Stimulated activated CD4-positive, alpha-beta T cell treated with anti-CD3 and anti-CD28 coated beads, Interleukin-12 subunit alpha, Interleukin-12 subunit beta, amount 100 ng/mL, for 48 hours (primary cell): ENCODE measurements around the gene PPBP.

ENCODE experiments used
- DNase-seq, 3 donors: peaks; one replicate each; pipeline ENCODE4 v3.0.0-alpha.2; 2020; ENCODE audit warnings: low read depth in 2 of 3, low spot score in 1 of 3

Gene PPBP, protein sequence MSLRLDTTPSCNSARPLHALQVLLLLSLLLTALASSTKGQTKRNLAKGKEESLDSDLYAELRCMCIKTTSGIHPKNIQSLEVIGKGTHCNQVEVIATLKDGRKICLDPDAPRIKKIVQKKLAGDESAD

DNA sequence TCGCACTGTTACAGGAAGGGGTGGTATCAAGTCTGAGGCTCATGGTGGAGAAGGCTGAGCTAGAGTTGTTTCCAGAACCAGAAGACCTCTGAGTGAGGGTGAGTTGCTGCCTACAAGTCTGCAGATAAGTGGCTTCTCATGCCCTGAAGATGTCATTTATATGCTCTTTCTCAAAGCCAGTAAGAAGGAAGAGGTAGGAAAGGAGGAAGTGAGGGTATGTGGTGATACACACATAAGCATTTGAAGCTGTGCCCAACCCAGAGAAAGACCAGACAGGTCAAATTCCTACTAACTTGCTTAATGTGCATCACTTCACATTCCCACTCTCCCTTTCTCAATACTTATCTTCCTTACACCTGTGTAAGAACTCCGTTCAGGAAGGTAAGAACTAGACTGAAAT is at the start of gene PPBP:
Gene PPBP (minus strand): TSS at position 130 of the 400 bp plus-strand sequence. CDS start 87 bp downstream, at position 43.
- DNase-seq, result no peak

DNA sequence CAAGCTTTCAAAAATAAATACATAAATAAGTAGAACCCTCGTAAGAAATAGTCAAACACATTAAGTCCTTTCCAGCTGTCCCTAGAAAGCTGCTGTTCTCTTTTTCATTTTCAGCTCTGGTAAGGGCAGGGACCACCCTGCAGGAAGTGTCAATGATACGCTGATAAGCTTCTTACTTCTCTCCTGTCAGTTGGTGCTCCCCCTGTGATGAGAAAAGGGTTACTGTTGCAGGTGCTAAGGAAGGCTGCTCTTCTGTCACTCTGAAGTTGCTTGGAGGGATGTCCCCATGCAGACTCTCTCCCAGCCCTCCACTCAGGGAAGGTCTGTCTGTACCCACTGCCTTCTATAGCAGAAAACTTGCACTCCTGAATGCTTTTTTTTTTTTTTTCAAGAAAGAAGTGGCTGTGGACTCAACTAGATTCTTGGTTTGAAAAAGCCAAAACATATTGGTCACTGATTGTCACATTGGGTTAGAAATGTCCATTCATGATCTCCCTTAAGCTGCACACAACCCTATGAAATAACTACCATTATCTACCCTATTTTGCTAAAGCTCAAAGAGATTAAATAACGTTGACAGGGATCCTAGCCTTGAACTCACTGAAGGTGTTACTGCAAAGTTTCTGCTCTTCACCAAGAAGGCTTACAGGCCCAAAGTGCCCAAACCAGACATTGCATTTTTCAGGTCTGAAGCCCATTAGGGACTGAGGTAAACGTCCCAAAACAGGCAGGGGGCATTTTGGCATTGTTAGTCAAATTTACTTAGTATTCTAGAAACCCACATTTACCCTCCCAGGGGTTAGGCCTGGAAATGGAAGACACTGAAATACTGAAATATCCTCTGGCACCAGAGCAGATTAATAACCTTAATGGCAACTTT is 49.3 kb upstream of the PPBP start:
- DNase-seq, result no peak

DNA sequence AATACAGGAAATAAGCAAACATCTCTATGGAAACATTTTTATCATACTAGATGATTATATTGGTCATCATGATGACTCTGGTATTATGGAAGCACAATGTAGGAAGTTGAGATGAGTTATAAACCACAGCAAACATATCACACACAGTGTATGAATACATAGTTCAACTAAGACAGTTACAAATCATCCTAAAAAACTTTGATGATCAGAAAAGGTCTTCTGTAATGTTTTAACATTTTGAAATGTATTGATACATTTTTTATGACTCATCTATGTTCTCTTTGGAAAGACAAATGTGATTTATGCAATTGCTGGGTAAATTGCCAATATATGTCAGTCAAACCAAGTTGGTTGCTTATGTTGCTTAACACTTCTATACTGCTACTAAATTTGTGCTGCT is 45.7 kb upstream of the PPBP start:
- DNase-seq, result no peak

DNA sequence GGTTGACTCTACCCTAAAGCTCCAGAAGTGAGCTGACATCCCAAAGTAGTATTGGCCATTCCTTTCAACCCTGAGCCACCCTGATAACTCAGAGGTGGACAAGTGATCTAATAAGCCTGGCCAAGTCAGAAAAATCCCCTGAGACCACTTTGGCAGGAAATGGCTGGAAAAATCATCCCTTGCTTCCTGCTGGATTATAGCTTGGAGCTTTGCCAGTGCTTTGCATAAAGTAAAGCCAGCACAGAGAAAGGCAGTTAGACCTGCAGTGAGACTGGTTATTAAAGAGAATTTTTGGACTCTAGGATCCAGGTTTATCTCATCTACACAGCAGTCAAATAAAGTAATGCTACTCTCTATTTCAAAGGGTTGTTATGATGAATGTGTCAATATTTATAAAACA is 44.1 kb upstream of the PPBP start:
- DNase-seq, result no peak

DNA sequence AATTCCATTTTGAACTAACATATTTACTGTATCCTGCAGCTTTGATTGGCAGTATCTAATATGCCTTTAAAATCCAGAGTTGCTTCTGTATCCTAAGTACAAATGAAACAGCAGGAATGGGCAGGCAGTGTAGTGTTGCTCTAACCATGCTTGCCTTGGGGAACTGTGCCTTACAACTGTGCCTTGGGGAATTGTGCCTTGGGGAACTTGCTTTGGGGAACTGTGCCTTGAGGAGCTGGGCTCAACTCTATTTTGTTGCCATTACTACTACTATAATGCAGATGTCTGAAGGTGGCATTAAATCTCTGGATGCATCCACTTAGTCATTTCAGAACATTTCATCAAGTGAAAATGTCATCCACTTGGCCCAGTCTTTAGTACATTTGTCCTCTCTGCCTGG is 43.6 kb upstream of the PPBP start:
- DNase-seq, result no peak

DNA sequence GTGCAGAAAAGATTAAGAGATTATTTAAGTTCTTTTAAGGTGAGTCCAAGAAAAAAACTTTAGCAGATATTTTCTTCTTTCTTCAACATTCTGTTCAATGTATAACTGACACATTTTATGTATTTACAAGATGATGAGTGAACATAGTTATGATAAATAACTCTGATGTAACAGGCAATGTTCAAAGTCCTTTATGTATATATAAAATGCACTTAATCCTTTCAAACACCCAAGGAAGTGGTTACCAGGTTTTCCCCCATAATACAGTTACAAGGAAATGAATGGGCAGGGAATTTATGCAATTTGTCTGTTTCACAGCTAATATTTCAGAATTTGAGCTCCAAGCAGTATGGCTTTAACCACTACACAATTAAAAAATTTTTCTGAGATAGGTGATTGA is 42.3 kb upstream of the PPBP start:
- DNase-seq, result no peak

DNA sequence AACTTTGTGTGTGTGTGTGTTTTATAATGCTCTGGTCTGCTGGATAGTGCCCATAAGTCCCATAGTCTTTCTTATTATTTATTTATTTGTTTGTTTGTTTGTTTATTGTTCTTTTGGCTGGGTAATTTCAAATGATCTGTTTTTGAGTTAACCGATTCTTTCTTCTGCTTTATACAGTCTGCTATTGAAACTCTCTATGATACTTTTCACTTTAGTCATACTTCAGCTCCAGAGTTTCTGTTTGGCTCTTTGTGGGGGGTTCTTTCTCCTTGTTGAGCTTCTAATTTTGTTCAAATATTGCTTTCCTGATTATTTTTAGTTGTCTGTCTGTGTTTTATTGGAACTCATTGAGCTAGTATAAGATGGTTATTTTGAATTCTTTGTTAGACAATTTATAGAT is 40.5 kb upstream of the PPBP start:
- no peak for DNase-seq

DNA sequence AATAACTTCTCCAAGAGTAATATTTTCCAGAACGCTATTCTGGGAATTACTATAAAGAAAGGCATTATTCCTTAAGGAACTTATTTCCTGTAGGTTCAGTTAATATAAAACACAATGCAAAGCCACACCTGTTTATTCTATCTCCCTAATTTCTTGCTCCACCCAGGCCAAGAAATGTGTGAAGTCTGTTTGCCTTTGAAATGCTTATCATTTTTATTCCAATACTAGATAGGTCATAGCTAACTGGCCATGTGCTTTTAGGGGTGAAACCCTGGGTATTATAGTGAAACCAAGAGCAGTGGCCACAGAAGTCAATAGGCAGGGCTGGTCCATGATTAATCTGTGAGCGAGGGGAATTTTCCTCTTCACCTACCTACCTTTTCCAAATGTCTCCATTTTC is 35.7 kb upstream of the PPBP start:
- DNase-seq, result no peak

DNA sequence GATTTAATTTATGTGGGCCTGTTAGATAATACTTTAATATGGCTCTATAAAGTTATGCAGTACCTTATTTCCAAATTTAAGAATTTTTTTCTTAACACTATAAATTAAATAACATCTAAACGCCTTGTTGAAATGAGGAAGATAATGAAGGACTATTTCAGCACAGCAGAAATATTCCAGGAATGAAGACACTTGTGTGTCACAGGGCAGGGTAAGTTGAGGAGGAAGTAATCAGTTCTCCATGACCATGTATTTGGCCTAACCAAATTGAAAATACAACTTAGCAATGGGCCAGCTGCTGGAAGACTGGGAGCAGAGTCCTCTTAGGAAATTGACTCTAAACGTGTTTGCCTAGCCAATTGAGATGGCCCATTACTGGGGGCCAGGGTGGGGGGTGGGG is 33.6 kb upstream of the PPBP start:
- DNase-seq, result no peak

DNA sequence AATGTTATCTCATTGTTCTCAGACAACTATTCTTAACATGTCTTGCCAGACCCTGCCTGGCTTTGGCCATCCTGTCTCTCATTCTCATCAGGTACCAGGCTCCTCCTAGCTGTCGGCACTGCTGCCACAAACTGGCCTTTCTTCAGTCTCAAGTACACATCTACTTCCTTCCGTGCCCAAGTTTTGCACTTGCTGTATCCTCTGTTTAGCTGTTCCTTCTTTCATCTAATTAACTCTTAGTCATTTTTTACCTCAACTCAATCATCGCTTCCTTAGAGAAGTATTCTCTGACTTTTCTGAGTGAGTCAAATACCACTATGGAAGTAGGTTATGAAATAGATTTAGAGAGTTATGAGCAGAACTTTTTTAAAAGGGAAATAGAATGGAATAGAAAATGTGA is 30.8 kb upstream of the PPBP start:
- DNase-seq, result no peak

DNA sequence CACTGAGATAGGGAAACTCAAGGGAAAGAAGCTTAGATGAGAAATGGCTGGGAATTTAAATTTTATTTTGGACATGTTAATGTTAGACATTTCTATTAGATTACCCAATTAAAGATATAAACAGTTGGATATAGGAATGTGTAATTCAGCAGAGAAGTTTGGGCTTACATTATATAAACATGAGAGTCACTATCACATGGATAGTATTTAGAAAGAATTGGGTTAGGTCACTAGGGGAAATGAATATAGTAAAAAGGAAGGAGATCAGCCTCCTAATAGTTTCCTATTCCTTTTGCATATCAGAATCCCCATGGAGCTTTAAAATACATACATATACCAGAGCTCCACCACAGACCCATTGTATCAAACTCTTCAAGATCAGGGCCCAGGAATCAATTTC is 30.1 kb upstream of the PPBP start:
- no peak for DNase-seq

DNA sequence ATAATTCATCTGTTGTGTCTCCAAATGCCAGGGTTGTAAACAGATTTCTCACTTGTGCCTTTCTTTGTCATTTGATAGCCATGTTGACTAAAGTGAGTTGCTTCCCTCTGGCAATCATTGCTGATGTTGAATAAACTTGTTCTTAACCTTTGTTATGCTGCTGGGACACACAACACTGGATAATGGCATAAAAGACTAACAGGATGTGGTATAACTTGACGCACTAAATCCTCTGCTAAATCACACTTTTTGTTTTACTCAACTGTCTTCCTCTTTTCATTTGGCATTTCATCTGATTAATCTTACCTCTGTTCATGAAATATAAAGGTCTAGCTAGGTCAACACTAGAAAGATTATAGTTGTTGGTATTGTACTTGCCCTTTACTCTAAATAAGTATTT is 28.1 kb upstream of the PPBP start:
- DNase-seq, result no peak

DNA sequence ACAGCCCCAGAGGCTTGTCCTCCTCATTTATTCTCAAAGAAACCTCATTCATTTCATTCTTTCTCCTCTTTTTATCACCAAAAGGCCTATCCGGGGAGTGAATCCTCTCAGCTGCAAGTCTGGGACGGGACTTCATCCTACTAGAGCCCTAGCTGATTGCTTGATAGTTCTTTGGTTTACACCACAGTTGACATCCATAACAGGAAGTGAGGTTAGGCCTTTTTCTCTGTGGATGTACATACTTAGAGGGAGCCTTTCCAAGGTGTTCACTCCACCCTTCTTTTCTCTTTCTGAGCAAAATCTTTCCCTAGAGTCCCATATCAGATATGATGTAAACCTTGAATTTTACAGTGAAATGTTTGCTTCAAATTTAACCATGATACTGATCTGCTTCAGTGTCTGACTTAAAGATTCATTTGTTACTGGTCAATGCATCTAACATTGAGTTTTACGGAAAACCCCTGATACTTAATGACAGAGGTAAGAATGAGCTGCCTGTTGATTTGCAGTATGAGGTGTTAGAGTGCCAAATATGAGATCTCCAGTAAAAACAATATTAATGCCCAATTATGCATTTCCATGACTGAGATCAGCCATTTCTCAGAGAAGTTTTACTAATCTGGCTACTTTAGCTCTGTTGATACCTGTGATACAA is 27.3 kb upstream of the PPBP start:
- DNase-seq, result no peak

DNA sequence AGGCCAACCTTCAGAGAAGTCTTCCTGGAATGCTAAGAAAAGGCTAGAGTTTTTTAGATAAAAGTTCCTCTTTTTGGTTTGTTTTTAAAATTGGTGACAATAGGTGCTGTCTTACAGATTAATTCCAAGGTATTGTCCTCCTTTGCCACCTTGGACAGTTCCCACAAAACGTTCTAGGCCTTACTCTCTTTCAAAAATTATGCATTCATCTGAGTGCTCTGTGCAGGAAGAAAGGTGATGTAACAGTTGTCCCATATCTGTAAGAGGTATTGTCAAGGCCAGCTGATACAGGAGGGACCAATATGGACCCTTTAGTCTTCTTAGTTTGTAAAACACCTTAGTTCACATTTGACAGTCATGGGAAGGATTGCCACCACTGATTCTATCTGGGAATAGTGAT is 26.3 kb upstream of the PPBP start:
- no peak for DNase-seq

DNA sequence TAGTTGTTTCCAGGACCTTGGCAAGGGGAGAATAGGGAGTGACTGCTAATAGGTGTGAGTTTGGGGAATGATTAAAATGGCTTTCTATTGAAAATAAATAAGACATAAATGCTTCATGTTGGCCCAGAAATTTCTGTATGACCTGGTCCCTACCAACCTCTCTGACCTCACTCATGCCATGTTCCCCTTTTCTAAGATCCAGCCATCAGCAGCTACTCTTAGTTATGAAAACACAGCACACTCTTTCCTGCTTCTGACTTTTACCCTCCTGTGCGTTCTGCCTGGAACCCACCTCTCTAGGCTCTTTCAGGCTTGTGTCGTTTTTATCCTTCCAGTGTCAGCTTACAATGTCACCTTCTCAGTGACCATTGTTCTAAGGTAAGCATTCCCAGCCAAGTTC is 25.3 kb upstream of the PPBP start:
- DNase-seq, result no peak

DNA sequence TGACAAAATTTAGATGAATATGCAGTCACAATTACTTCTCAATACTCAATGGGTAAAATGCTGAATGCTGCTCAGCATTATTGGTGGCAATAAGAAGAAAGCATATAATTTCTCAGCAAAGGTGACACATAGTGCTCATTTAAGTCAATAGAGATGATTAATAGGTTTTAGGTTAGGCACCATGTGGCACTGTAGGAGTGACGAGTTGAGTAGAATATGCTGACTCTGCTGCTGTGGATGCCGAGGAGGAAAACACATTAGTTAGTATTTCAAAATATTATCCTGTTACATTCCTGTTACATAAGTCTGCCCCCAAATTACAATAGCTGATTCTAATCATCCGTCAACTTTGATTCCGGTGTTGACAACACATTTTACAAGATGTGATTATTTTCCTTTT is 24.1 kb upstream of the PPBP start:
- no peak for DNase-seq

DNA sequence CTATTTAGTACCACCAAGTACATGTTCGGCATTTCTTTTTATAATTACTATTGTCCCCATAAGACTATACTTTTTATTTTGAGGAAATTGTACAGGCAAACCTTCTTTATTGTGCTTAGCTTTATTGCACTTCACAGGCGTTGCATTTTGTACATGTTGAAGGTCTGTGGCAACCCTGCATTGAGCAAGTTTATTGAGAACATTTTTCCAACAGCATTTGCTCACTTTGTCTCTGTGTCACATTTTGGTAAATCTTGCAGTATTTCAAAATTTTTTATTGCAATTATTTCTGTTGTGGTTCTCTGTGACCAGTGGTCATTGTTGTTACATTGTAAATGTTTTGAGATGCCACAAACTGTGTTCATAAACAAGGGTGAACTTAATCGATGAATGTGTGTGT is 21.3 kb upstream of the PPBP start:
- DNase-seq, result no peak

DNA sequence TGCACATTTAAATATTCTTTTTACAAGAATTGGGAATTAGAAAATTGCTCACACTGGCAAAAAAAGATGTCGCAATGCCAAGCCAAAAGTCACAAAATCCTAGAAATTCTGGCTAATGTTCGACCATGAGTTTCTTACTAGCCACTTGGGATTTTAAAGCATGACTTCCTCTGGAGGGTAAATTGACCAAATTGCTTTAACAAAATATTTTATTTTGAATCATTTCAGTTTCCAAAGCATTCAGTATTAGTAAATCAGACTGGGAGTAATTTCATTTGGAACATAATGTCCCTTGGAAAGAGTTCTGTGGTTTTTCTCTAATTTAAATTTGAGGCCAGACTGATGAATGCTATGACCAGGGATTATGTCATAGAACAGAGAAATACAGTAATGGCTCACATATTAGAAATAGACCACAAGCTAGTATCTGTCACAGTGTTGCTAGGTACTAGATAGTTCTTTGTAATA is 18.1 kb upstream of the PPBP start:
- DNase-seq, result no peak

DNA sequence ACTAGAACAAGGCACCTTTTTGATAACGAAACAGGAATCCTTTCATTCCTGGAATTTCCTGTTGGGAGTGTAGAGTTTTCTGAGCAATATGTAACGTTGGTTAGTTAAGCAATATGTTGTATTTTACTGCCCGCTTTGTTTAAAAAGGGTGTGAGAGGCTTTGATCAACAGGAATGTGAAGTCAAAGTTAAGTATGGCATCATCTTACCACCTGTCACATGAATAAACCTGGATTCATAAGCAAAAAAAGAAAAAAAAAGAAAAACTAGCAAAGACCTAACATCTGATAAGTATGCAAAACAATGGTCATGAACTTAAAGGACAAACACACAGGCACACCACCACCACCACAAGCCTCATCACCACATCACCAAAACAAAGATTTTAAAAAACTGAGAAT is 17.5 kb upstream of the PPBP start:
- no peak for DNase-seq

DNA sequence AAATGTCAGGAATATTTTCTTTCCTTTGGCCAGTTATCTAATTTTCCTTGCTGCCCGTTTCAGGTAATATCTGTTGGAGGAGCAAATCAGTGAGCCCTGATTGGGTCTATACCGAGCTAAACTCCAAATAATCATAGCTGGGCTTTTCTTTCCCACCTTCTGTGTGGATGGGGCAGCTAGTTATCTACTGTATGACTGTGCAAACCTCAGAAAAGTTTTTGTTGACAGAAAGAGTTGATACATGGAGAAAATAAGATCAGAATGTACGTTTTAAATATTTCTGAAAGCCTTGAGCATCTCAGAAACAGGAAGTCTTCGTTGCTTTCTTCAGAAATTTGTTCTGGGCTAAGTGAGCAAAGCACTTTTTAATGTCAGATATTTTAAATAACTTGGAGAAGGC is 16.7 kb upstream of the PPBP start:
- DNase-seq, result no peak

DNA sequence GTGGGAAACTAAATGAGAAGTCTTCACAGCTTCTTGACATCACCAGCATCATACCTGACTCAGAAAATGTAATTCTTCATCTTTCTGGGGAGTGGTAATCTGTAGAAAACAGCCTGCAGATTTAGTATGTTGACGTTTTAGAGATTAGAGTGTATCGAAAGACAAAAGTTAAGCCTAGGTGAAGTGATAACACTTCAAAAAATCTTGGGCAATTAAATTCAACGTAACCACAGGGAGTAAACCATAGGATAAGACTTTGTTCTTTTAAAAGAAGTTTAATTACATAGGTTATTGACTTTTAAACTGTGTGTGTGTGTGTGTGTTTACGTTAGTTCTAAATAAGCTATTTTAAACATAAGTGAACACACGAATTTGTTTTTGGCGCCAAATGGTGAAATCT is 12.3 kb upstream of the PPBP start:
- no peak for DNase-seq
